Activated T-cell treated with anti-CD3 and anti-CD28 coated beads, Interleukin-2, amount 50 U/mL, for 4 hours (primary cell): ENCODE data around the gene MMP27. TPM values are rescaled to one million over a fixed set of nuclear protein-coding genes. Genes with fewer than 3 reads are reported as not detected.
A peak's percentile ranks its signal among the peaks of the same experiment; 100 is the strongest.

ENCODE experiments used
- ATAC-seq, 2 donors: fragments of 200-7000 bp; cut with Tn5 transposase; one replicate each; pipeline ENCODE4 v1.10.0; 2021
- DNase-seq: peaks from one replicate; pipeline ENCODE4 v3.0.0-alpha.2; 2020
- H3K27me3 Mint-ChIP-seq: one replicate; pipeline ENCODE4 v1.8.0; 2021; ENCODE audit warnings: low read depth, mixed read lengths
- H3K36me3 Mint-ChIP-seq: one replicate; pipeline ENCODE4 v1.8.0; 2022; ENCODE audit warnings: mixed read lengths; ENCODE audit not compliant: insufficient read depth
- H3K4me1 Mint-ChIP-seq: one replicate; pipeline ENCODE4 v1.8.0; 2021; ENCODE audit warnings: low read depth, mixed read lengths
- H3K4me3 Mint-ChIP-seq: one replicate; pipeline ENCODE4 v1.8.0; 2021; ENCODE audit warnings: mild to moderate bottlenecking, moderate library complexity, mixed read lengths
- H3K9me3 Mint-ChIP-seq: one replicate; pipeline ENCODE4 v1.8.0; 2021; ENCODE audit warnings: mixed read lengths
- total RNA-seq, 3 donors: library from RNA; stranded (reverse); gene quantifications; one replicate each; pipeline ENCODE4 v1.2.1, GENCODE V29; 2021

The MMP27 gene
- total RNA-seq, 3 donors from 2014 or later, result not detected

DNA sequence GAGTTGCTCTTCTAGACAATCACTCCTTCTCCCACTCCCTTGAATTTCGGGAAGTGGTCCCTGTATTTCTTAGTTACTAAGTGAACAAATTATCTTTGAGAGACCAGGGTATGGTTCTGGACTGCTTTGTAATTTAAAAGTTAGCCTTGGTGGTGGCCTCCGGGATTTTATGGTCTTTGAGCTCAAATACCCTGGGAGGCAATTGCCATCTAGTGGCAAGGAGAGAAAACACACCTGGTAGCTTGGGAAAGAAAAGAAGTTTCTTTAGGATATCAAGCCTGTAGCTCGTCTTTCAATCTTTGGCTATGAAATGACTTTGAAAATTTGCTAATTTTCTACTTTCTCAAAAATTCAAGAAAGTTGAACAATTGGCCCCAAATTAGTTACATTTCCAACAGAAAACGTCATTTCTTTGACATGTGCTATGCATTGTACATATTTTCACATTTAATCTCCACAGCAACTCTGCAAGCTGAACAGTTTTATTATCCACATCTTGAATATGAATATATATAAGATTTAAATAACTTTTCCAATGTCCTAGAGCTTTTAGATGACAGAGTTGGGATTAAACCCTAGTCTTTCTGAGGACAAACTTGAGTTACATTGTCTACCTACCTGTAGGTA lies 39.1 kb downstream of the MMP27 start:
- Mint-ChIP-seq H3K4me1 (no peaks in the 10 kb centered on the region), H3K9me3 (no peaks in the 10 kb centered on the region), H3K4me3 (no peak overlapping the region), H3K27me3 (peaks cover 3% of the 10 kb centered on the region), H3K36me3 (no peaks in the 10 kb centered on the region)
- ATAC-seq (peak in 1 of 2 donors; percentile 34), DNase-seq (no peak)

- ATAC-seq (peak in 1 of 2 donors; percentile 71), DNase-seq (no peak)
- Mint-ChIP-seq H3K36me3 (no peaks in the 10 kb centered on the region), H3K9me3 (no peaks in the 10 kb centered on the region), H3K4me3 (no peak overlapping the region), H3K27me3 (peaks cover 6% of the 10 kb centered on the region), H3K4me1 (no peaks in the 10 kb centered on the region)
Observed at GRCh38 chr11:102664001-102664752, 41.4 kb downstream of the MMP27 start.

GRCh38 chr11:102662607-102663006 lies 43.0 kb downstream of the MMP27 start:
- no peak overlapping the region for H3K4me3 Mint-ChIP-seq
- ATAC-seq (no peak), DNase-seq (no peak)
- no peaks in the 10 kb centered on the region for H3K36me3 Mint-ChIP-seq
- H3K4me1 Mint-ChIP-seq, result no peaks in the 10 kb centered on the region
- no peaks in the 10 kb centered on the region for H3K9me3 Mint-ChIP-seq
- peaks cover 11% of the 10 kb centered on the region for H3K27me3 Mint-ChIP-seq

DNA sequence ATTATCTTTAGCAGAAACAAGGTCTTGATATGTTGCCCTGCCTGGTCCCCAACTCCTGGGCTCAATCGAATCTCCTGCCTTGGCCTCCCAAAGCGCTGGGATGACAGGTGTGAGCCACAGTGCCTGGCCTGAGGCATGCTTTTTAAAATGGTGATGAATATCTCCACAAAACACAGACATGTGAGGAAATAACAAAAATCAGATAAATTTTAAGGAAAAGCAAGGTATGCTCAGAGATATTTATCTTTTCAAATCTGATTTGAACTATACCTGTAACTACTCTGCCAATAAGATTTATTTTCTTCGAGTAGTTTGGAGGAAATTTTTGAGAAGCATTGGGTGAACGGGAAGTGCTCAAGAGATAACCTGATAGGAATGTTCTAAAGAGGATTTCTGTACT lies 44.5 kb downstream of the MMP27 start:
- Mint-ChIP-seq H3K4me3 (no peak overlapping the region), H3K27me3 (peaks cover 15% of the 10 kb centered on the region), H3K4me1 (no peaks in the 10 kb centered on the region), H3K36me3 (no peaks in the 10 kb centered on the region), H3K9me3 (no peaks in the 10 kb centered on the region)
- ATAC-seq (no peak), DNase-seq (no peak)

DNA sequence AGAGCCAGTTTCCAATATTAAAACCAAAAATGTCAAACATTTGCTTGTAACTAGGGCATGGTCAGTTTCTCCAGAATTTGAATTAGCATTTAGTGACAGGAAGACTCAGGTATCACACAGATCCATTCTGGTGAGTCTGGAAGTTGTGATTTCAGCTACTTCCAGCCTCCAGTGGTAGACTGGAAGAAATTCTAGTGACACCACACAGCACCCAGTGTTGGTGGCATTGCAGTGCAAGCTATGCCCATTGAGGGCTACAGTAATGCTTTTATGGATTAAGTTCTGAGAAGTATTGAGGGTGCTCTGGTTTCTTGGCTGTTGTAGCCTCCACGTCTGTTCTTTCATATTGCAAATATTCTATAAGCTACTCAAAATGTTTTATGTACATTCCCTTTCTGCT lies 49.0 kb downstream of the MMP27 start:
- Mint-ChIP-seq H3K9me3 (peaks cover 4% of the 10 kb centered on the region), H3K27me3 (peaks cover 18% of the 10 kb centered on the region), H3K4me3 (no peak overlapping the region), H3K36me3 (no peaks in the 10 kb centered on the region), H3K4me1 (no peaks in the 10 kb centered on the region)
- ATAC-seq (no peak), DNase-seq (no peak)

- H3K9me3 Mint-ChIP-seq, result peaks cover 4% of the 10 kb centered on the region
- DNase-seq, result no peak
- H3K36me3 Mint-ChIP-seq, result no peaks in the 10 kb centered on the region
- no peak overlapping the region for H3K4me3 Mint-ChIP-seq
- ATAC-seq, result no peak
- H3K27me3 Mint-ChIP-seq, result peaks cover 18% of the 10 kb centered on the region
- H3K4me1 Mint-ChIP-seq, result no peaks in the 10 kb centered on the region
Observed at GRCh38 chr11:102655547-102655946, 50.0 kb downstream of the MMP27 start.

- Mint-ChIP-seq H3K9me3 (peaks cover 4% of the 10 kb centered on the region), H3K27me3 (peaks cover 20% of the 10 kb centered on the region), H3K4me1 (no peaks in the 10 kb centered on the region), H3K4me3 (no peak overlapping the region), H3K36me3 (no peaks in the 10 kb centered on the region)
- ATAC-seq (no peak), DNase-seq (no peak)
Observed at GRCh38 chr11:102654761-102655160, 50.8 kb downstream of the MMP27 start.

DNA sequence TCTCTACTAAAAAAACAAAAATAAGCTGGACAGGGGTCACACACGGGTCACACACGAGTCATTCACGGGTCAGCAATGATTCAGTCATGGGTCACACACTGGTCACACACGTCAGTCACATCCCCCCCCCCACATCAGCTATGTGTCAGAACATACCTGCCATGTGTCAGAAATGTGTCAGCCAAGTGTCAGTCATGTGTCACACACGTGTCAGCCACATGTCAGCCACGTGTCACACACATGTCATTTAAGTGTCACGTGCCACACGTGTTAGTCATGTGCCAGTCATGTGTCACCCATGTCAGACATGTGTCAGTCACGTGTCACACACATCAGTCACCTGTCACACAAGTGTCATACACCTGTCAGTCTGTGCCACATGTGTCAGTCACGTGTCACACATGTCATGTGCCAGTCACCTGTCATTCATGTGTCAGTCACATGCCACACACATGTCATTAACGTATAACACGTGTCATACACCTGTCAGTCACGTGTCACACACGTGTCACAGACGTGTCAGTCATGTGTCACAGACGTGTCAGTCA lies 51.8 kb downstream of the MMP27 start:
- Mint-ChIP-seq H3K4me3 (no peak overlapping the region), H3K27me3 (peaks cover 13% of the 10 kb centered on the region), H3K36me3 (no peaks in the 10 kb centered on the region), H3K9me3 (peaks cover 4% of the 10 kb centered on the region), H3K4me1 (no peaks in the 10 kb centered on the region)
- ATAC-seq (peak in 1 of 2 donors; percentile 28), DNase-seq (no peak)

DNA sequence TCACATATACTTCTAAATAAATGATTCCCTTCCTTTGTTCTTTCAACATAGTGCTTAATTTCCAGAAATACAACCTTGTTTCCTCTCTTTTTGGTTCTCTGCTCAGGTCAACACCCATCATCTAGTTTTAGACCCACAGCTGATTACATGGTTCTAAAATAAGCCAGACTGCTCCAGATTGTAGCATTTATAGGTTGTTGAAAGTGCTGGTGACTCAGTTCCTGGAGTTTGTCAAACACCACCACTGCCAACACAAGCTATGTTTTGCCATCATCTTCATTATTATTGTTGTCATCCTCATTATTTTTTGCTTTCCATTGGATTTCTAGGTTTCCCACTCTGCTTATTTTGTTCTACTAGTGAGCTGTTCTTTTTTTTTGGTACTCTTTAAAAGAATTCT lies 58.1 kb downstream of the MMP27 start:
- H3K36me3 Mint-ChIP-seq, result no peaks in the 10 kb centered on the region
- ATAC-seq (no peak), DNase-seq (no peak)
- no peak overlapping the region for H3K4me3 Mint-ChIP-seq
- H3K4me1 Mint-ChIP-seq, result no peaks in the 10 kb centered on the region
- H3K27me3 Mint-ChIP-seq, result peaks cover 14% of the 10 kb centered on the region
- no peaks in the 10 kb centered on the region for H3K9me3 Mint-ChIP-seq

DNA sequence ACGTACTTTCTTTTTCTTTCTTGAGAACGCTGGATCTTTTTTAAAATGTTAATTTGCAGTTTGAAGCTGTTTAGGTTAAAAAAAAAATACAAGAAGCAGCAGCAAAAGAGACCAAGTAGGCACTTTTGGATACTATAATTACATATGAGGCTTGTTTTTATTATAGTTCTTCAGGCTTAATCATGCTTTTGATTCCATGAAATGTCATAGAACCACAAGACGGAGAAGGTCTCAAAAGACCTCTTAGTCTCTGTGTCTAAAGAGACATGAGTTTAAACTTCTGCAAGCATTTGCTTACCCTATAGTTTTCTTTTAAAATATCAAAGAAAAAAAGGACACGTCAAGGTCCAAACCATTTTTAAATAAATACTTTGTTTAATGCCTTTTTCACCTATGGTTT lies 61.6 kb downstream of the MMP27 start:
- Mint-ChIP-seq H3K4me1 (no peaks in the 10 kb centered on the region), H3K36me3 (no peaks in the 10 kb centered on the region), H3K4me3 (no peak overlapping the region), H3K27me3 (peaks cover 8% of the 10 kb centered on the region), H3K9me3 (no peaks in the 10 kb centered on the region)
- ATAC-seq (no peak), DNase-seq (no peak)

Other genes with a start within 250 kb of the MMP27 start
- under 1 TPM; 0.19 to 0.53 (median 0.47) TPM for gene MMP7, start 175.0 kb downstream of the MMP27 start, total RNA-seq
- not detected for gene MMP20, start 80.4 kb downstream of the MMP27 start, total RNA-seq
- not detected for gene MMP8, start 19.2 kb upstream of the MMP27 start, total RNA-seq
- under 1 TPM in 1 of 3 donors, not detected in 2; 0.42 TPM for gene MMP10, start 74.9 kb upstream of the MMP27 start, total RNA-seq
- gene MMP1, start 92.4 kb upstream of the MMP27 start, total RNA-seq, result not detected
- not detected for gene MMP3, start 137.8 kb upstream of the MMP27 start, total RNA-seq
- gene MMP12, start 169.2 kb upstream of the MMP27 start, total RNA-seq, result not detected
- not detected for gene MMP13, start 250.0 kb upstream of the MMP27 start, total RNA-seq